ENCODE results near the gene PRMT6. TPM values are rescaled to one million over a fixed set of nuclear protein-coding genes. Genes with fewer than 3 reads are reported as not detected.
"Not testable (repeated sequence)": the region's sequence is repeated elsewhere in the genome, so short reads cannot be mapped to it uniquely, and the experiment has no call there.

PRMT6 gene
- polyA plus RNA-seq (2013, experiment 1 of 2): 32.8 TPM
- 30.7 TPM for polyA plus RNA-seq (2013, experiment 2 of 2)

DNA sequence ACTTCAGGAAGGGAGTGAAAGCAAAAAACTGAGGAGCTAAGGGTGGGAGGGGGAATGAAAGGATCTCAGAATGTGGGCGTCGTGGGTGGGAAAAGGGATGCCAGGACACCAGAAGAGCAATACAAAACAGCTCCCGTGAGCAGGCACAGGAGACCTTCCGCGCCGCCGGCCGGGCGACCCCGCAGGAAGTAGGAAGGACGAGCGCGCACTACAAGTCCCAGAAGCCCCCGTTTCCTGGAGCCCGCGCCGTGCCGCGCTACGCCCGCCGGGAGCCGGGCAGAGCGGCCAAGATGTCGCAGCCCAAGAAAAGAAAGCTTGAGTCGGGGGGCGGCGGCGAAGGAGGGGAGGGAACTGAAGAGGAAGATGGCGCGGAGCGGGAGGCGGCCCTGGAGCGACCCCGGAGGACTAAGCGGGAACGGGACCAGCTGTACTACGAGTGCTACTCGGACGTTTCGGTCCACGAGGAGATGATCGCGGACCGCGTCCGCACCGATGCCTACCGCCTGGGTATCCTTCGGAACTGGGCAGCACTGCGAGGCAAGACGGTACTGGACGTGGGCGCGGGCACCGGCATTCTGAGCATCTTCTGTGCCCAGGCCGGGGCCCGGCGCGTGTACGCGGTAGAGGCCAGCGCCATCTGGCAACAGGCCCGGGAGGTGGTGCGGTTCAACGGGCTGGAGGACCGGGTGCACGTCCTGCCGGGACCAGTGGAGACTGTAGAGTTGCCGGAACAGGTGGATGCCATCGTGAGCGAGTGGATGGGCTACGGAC, at the start of gene PRMT6:
PRMT6 (plus strand) TSS at position 249 of the 771 bp plus-strand sequence; CDS start at position 291, 42 bp downstream.
- WGBS: under 1% methylated on average over 73 of the region's 73 CpGs
- H3K36me3 ChIP-seq (ENCODE audit: insufficient read depth, low read length): peaks cover 8% of the 10 kb centered on the region
- H3K4me3 ChIP-seq (ENCODE audit: low read length): peak within 1 kb of the TSS; percentile 97
- H3K27me3 ChIP-seq (ENCODE audit: insufficient read depth, low read length): no peaks in the 10 kb centered on the region
- no peaks in the 10 kb centered on the region for H3K9me3 ChIP-seq (ENCODE audit: insufficient read depth, low read depth, low read length)
- peaks cover 15% of the 10 kb centered on the region for H3K4me1 ChIP-seq (ENCODE audit: insufficient read depth, low read length)
- peak within 1 kb of the TSS; percentile 86 for H3K27ac ChIP-seq (ENCODE audit: low read depth, low read length)
- H3K9ac ChIP-seq (ENCODE audit: low read depth, low read length): peak within 1 kb of the TSS; percentile 94

DNA sequence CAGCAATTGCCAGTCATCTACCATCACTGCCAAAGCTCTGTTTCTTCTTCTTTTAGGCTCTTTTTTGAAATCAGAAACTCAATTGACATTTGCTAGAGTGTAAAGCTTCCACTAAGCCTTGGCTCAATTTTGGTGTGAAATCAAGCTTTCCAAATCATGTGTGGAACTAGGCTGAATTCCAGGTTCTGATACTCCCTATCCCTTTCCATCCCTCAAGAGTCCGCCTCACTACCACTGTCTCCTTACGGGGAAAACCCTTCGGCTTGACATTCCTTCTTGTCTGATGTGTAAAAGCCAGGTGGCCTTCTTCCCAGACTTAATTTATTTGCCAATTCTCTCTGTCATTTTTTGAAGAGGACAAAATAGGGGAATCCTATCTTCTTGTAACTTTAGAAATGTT, 47.2 kb upstream of the PRMT6 start:
- no peaks in the 10 kb centered on the region for H3K4me1 ChIP-seq (ENCODE audit: insufficient read depth, low read length)
- no peaks in the 10 kb centered on the region for H3K36me3 ChIP-seq (ENCODE audit: insufficient read depth, low read length)
- H3K27me3 ChIP-seq (ENCODE audit: insufficient read depth, low read length): no peaks in the 10 kb centered on the region
- H3K4me3 ChIP-seq (ENCODE audit: low read length): no peak overlapping the region
- H3K27ac ChIP-seq (ENCODE audit: low read depth, low read length): no peak overlapping the region
- H3K9ac ChIP-seq (ENCODE audit: low read depth, low read length): no peak overlapping the region
- no peaks in the 10 kb centered on the region for H3K9me3 ChIP-seq (ENCODE audit: insufficient read depth, low read depth, low read length)
- WGBS: 97% methylated on average over 3 of the region's 3 CpGs

DNA sequence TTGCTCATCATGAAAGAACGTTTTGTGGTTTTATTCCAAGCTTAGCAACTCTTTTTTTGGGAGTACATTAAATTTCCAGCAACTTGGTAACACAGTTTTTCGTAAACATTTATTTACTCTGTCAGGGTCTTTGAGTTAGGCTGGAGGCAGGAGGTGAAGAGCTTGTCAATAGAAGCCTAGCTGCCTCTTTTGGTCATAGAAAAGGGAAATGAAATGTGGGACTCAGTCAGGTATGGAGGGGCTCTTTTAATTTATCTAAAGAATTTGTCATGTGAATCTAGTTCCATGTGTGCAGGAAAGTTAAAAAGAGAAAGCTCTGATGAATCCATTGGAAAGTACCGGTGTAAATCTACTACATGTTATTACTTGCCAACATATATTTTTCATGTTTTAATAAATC, 45.9 kb upstream of the PRMT6 start:
- Histone ChIP-seq H3K9me3 (ENCODE audit: insufficient read depth, low read depth, low read length) (no peaks in the 10 kb centered on the region), H3K27ac (ENCODE audit: low read depth, low read length) (no peak overlapping the region), H3K36me3 (ENCODE audit: insufficient read depth, low read length) (no peaks in the 10 kb centered on the region), H3K27me3 (ENCODE audit: insufficient read depth, low read length) (no peaks in the 10 kb centered on the region), H3K4me3 (ENCODE audit: low read length) (no peak overlapping the region), H3K9ac (ENCODE audit: low read depth, low read length) (no peak overlapping the region), H3K4me1 (ENCODE audit: insufficient read depth, low read length) (peaks cover 2% of the 10 kb centered on the region; the same call in 1 of the 2 replicates)
- whole genome bisulfite sequencing: 97% methylated on average over 2 of the region's 3 CpGs

DNA sequence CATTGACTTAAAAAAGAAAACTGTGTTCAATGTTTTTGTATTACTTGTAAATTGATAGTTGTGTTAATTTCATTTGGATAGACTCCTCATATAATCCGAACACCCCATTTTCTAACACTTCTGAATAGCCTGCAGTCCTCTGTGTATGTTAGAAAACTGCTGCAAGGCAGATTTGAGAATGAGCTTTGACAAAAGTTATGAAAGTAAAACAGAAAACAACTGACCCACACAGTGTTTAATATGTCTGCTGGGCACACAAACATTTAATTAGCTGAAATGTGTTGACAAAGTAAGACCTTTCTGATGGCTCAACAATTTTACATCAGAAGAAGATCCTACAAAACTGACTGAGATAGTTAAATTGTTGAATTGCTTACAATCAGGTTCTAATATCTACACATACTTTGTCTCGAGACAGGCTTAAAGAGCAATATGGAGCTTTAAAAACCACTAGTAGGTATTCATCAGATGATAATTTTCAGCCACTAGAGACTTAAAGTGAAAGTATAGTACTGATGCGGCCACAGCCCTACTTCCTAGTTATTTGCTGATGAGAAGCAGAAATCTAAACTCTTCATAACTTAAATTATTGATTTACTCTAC, 40.0 kb upstream of the PRMT6 start:
- Histone ChIP-seq H3K4me1 (ENCODE audit: insufficient read depth, low read length) (peaks cover 13% of the 10 kb centered on the region; the same call in 1 of the 2 replicates), H3K4me3 (ENCODE audit: low read length) (no peak overlapping the region), H3K27ac (ENCODE audit: low read depth, low read length) (no peak overlapping the region), H3K9ac (ENCODE audit: low read depth, low read length) (no peak overlapping the region), H3K9me3 (ENCODE audit: insufficient read depth, low read depth, low read length) (no peaks in the 10 kb centered on the region), H3K27me3 (ENCODE audit: insufficient read depth, low read length) (no peaks in the 10 kb centered on the region), H3K36me3 (ENCODE audit: insufficient read depth, low read length) (no peaks in the 10 kb centered on the region)
- 67% methylated on average over 1 of the region's 3 CpGs for WGBS

DNA sequence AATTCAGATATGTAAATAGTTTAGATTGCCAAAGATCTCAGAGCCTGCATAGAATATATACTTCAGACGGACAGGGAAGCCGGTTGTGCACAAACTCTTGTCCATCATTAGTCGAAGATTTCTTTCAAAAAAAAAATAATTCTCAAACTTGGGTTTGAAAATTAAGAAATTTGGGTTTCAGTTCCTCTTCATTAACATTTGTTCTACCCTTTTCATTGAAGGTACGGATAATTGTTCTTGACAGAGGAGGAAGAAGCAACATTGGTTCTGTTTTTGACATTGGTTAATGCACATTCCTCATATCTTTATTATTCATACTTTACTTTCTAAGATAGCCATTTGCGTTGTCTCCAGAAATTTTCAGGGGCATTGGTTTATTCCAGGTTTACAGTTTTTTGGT, 38.0 kb upstream of the PRMT6 start:
- Histone ChIP-seq H3K27me3 (ENCODE audit: insufficient read depth, low read length) (no peaks in the 10 kb centered on the region), H3K4me3 (ENCODE audit: low read length) (no peak overlapping the region), H3K9ac (ENCODE audit: low read depth, low read length) (no peak overlapping the region), H3K36me3 (ENCODE audit: insufficient read depth, low read length) (no peaks in the 10 kb centered on the region), H3K4me1 (ENCODE audit: insufficient read depth, low read length) (peaks cover 13% of the 10 kb centered on the region; the same call in 1 of the 2 replicates), H3K27ac (ENCODE audit: low read depth, low read length) (no peak overlapping the region), H3K9me3 (ENCODE audit: insufficient read depth, low read depth, low read length) (no peaks in the 10 kb centered on the region)
- WGBS: 90% methylated on average over 3 of the region's 5 CpGs

DNA sequence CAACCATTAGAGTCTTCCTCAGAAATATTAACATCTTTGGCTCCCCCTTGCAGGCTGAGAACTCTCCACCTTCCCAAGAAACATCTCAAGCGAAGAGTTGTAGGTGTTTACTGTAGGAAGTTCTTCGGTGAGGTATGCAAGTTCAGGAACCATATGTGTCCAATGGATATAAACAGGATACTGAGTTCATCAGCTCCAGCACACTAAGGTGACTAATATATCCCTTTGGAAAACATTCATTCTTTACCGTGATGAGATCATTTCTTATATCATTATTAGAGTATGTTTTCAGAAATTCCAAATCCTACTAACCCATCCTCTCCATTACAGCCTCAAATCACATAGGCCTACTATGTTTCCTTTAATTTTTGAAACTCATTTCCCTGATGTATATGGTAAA, 37.3 kb upstream of the PRMT6 start:
- 100% methylated on average over 2 of the region's 3 CpGs for WGBS
- Histone ChIP-seq H3K27me3 (ENCODE audit: insufficient read depth, low read length) (no peaks in the 10 kb centered on the region), H3K4me3 (ENCODE audit: low read length) (no peak overlapping the region)

DNA sequence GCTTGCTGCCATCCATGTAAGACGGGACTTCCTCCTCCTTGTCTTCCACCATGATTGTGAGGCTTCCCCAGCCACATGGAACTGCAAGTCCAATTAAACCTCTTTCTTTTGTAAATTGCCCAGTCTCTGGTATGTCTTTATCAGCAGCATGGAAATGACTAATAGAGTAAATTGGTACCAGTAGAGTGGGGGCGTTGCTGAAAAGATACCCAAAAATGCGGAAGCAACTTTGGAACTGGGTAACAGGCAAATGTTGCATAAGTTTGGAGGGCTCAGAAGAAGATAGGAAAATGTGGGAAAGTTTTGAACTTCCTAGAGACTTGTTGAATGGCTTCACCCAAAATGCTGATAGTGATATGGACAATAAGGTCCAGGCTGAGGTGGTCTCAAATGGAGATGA, 17.6 kb upstream of the PRMT6 start:
- not testable (repeated sequence) for H3K4me3 ChIP-seq (ENCODE audit: low read length); H3K4me1 ChIP-seq (ENCODE audit: insufficient read depth, low read length); H3K27me3 ChIP-seq (ENCODE audit: insufficient read depth, low read length); H3K9ac ChIP-seq (ENCODE audit: low read depth, low read length); H3K27ac ChIP-seq (ENCODE audit: low read depth, low read length); H3K36me3 ChIP-seq (ENCODE audit: insufficient read depth, low read length)
- peaks cover 15% of the 10 kb centered on the region for H3K9me3 ChIP-seq (ENCODE audit: insufficient read depth, low read depth, low read length)
- WGBS: 93% methylated on average over 3 of the region's 3 CpGs

More for the DNA sequence above, 37.3 kb upstream of the PRMT6 start:
- H3K36me3 ChIP-seq (ENCODE audit: insufficient read depth, low read length): no peaks in the 10 kb centered on the region
- peaks cover 13% of the 10 kb centered on the region; the same call in 1 of the 2 replicates for H3K4me1 ChIP-seq (ENCODE audit: insufficient read depth, low read length)
- H3K9me3 ChIP-seq (ENCODE audit: insufficient read depth, low read depth, low read length): no peaks in the 10 kb centered on the region
- H3K27ac ChIP-seq (ENCODE audit: low read depth, low read length): no peak overlapping the region
- no peak overlapping the region for H3K9ac ChIP-seq (ENCODE audit: low read depth, low read length)

DNA sequence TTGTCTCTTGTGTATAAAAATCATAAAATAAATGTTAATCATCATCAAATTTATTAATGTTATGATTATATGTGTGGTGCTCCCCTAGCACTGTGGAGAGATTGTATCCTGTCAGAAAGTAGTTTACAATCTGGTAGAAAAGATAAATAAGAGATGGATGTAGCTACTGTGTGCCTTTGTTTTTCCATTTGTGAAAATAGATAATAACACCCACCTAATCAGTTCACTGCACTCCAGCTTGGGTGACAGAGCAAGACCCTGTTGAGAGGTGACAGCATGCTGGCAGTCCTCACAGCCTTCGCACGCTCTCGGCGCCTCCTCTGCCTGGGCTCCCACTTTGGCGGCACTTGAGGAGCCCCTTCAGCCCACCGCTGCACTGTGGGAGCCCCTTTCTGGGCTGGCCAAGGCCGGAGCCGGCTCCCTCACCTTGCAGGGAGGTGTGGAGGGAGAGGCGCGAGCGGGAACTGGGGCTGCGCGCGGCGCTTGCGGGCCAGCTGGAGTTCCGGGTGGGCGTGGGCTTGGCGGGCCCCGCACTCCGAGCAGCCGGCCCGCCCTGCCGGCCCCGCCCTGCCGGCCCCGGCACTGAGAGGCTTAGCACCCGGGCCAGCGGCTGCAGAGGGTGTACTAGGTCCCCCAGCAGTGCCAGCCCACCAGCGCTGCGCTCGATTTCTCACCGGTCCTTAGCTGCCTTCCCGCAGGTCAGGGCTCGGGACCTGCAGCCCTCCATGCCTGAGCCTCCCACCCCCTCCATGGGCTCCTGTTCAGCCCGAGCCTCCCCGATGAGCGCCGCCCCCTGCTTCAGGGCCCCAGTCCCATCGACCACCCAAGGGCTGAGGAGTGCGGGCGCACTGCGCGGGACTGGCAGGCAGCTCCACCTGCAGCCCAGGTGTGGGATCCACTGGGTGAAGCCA, 11.9 kb upstream of the PRMT6 start:
- H3K4me3 ChIP-seq (ENCODE audit: low read length); H3K9ac ChIP-seq (ENCODE audit: low read depth, low read length); H3K27me3 ChIP-seq (ENCODE audit: insufficient read depth, low read length); H3K27ac ChIP-seq (ENCODE audit: low read depth, low read length); H3K4me1 ChIP-seq (ENCODE audit: insufficient read depth, low read length); H3K36me3 ChIP-seq (ENCODE audit: insufficient read depth, low read length): not testable (repeated sequence)
- peaks cover 28% of the 10 kb centered on the region for H3K9me3 ChIP-seq (ENCODE audit: insufficient read depth, low read depth, low read length)
- WGBS: 97% methylated on average over 44 of the region's 44 CpGs

DNA sequence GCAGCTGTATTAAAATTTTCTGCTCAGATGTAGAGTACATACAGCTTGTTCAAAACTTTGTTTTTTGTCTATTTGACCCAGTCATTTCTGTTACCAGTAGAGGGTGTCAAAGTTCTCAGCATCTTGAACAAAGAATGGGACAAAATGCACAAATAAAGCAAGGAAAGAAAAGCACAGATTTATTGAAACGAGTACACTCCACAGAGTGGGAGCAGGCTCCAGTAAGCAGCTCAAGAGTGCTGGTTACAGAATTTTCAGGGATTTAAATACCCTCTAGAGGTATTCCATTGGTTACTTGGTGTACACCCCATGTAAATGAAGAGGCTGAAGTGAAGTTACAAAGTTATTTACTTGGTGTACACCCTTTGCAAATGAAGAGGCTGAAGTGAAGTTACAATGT, 8.9 kb upstream of the PRMT6 start:
- Histone ChIP-seq H3K4me3 (ENCODE audit: low read length) (no peak overlapping the region), H3K36me3 (ENCODE audit: insufficient read depth, low read length) (no peaks in the 10 kb centered on the region), H3K27me3 (ENCODE audit: insufficient read depth, low read length) (no peaks in the 10 kb centered on the region), H3K9ac (ENCODE audit: low read depth, low read length) (no peak overlapping the region), H3K27ac (ENCODE audit: low read depth, low read length) (no peak overlapping the region), H3K4me1 (ENCODE audit: insufficient read depth, low read length) (no peaks in the 10 kb centered on the region), H3K9me3 (ENCODE audit: insufficient read depth, low read depth, low read length) (peaks cover 14% of the 10 kb centered on the region)
- 96% methylated on average over 1 of the region's 1 CpG for WGBS

DNA sequence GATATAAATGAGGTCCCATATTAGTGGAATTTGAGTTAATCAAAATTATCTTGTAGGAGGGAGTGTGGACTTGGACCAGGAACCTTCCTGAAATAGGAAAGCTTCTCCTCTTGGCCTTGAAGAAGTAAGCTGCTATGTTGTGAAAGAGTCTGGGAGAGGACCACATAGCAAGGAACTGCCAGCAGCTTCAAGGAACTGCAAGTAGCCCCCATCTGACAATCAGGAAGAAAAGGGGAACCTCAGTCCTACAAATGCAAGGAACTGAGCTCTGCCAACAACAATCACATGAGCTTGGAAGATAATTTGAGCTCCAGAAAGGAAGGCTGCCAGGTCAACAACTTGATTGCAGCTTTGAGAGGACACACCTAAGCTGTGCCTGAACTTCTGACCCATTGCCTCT, 8.2 kb upstream of the PRMT6 start:
- Histone ChIP-seq H3K9me3 (ENCODE audit: insufficient read depth, low read depth, low read length) (peaks cover 14% of the 10 kb centered on the region), H3K36me3 (ENCODE audit: insufficient read depth, low read length) (no peaks in the 10 kb centered on the region), H3K27ac (ENCODE audit: low read depth, low read length) (no peak overlapping the region), H3K27me3 (ENCODE audit: insufficient read depth, low read length) (no peaks in the 10 kb centered on the region), H3K9ac (ENCODE audit: low read depth, low read length) (no peak overlapping the region), H3K4me3 (ENCODE audit: low read length) (no peak overlapping the region), H3K4me1 (ENCODE audit: insufficient read depth, low read length) (no peaks in the 10 kb centered on the region)

DNA sequence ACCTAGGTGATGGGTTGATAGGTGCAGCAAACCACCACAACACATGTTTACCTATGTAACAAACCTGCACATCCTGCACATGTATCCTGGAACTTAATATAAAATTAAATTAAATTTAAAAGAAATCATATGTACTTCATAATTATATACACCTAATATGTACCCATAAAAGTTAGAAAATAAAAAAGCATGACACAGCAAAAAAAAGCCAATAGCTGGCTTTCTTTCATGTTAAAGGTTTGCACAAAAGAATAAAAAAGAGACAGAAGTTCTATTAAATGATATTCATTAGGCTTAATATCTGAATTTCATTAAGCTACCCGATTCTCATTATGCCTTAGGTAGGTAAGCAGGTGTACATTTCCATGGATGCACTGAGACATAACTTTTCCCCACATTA, 5.2 kb upstream of the PRMT6 start:
- no CpG with 5 or more reads among the region's 1 CpG for WGBS
- Histone ChIP-seq H3K27me3 (ENCODE audit: insufficient read depth, low read length) (no peaks in the 10 kb centered on the region), H3K4me3 (ENCODE audit: low read length) (no peak overlapping the region), H3K4me1 (ENCODE audit: insufficient read depth, low read length) (no peaks in the 10 kb centered on the region), H3K9ac (ENCODE audit: low read depth, low read length) (no peak overlapping the region), H3K36me3 (ENCODE audit: insufficient read depth, low read length) (no peaks in the 10 kb centered on the region), H3K27ac (ENCODE audit: low read depth, low read length) (no peak overlapping the region), H3K9me3 (ENCODE audit: insufficient read depth, low read depth, low read length) (peaks cover 14% of the 10 kb centered on the region)
